DOHH2 (cell line): ENCODE results near the gene SLCO3A1.

Experiments
- H3F3A ChIP-seq: fragments of 200-600 bp; sonication (generic), shearing (Covaris generic); 2 replicates; pipeline ENCODE4 v1.6.0; 2016; ENCODE audit warnings: antibody characterized with exemption, mild to moderate bottlenecking; ENCODE audit not compliant: control insufficient read depth, insufficient read depth
- H3K27ac ChIP-seq: fragments of 200-600 bp; sonication (generic); 2 replicates; pipeline ENCODE4 v1.5.1; 2014; ENCODE audit warnings: low read depth, mild to moderate bottlenecking, low read length, moderate library complexity
- H3K27me3 ChIP-seq: fragments of 200-600 bp; sonication (generic); 2 replicates; pipeline ENCODE4 v1.6.1; 2014; ENCODE audit warnings: mild to moderate bottlenecking, low read length, mixed read lengths; ENCODE audit not compliant: control insufficient read depth
- H3K36me3 ChIP-seq: fragments of 200-600 bp; sonication (generic); 2 replicates; pipeline ENCODE4 v1.6.1; 2014; ENCODE audit warnings: mild to moderate bottlenecking, low read length, moderate library complexity, mixed read lengths; ENCODE audit not compliant: control insufficient read depth
- H3K4me1 ChIP-seq: fragments of 200-600 bp; sonication (generic); 2 replicates; pipeline ENCODE4 v1.6.1; 2014; ENCODE audit warnings: mild to moderate bottlenecking, low read length, mixed read lengths; ENCODE audit not compliant: control insufficient read depth
- H3K4me2 ChIP-seq: fragments of 200-600 bp; sonication (generic); 2 replicates; pipeline ENCODE4 v1.6.0; 2014; ENCODE audit warnings: mild to moderate bottlenecking, low read length, moderate library complexity
- H3K4me3 ChIP-seq: fragments of 200-600 bp; sonication (generic); 2 replicates; pipeline ENCODE4 v1.5.1; 2014; ENCODE audit warnings: mild to moderate bottlenecking, low read length, mixed read lengths
- H3K79me2 ChIP-seq: fragments of 200-600 bp; sonication (generic); 2 replicates; pipeline ENCODE4 v1.6.1; 2014; ENCODE audit warnings: mild to moderate bottlenecking, low read length, mixed read lengths; ENCODE audit not compliant: control insufficient read depth
- H3K9me2 ChIP-seq: fragments of 200-600 bp; sonication (generic); replicated peaks from 2 replicates; pipeline ENCODE4 v1.6.1; 2014; ENCODE audit warnings: mild to moderate bottlenecking, low read length, mixed read lengths; ENCODE audit not compliant: control insufficient read depth
- H3K9me3 ChIP-seq: fragments of 200-600 bp; sonication (generic); 2 replicates; pipeline ENCODE4 v1.6.1; 2014; ENCODE audit warnings: antibody characterized with exemption, low read length, mixed read lengths; ENCODE audit not compliant: control insufficient read depth, insufficient read depth
- H4K20me1 ChIP-seq: fragments of 200-600 bp; sonication (generic); 2 replicates; pipeline ENCODE4 v1.6.0; 2014; ENCODE audit warnings: low read depth, mild to moderate bottlenecking, antibody characterized with exemption, low read length, moderate library complexity; ENCODE audit not compliant: control insufficient read depth, insufficient read depth
- CTCF ChIP-seq: fragments of 200-600 bp; sonication (generic); IDR thresholded peaks from one replicate; pipeline ENCODE4 v1.5.1; 2014; ENCODE audit warnings: antibody characterized with exemption, mild to moderate bottlenecking, low read depth, low read length; ENCODE audit not compliant: poor library complexity, severe bottlenecking
- EZH2phosphoT487 ChIP-seq: fragments of 200-600 bp; sonication (generic); IDR thresholded peaks from 2 replicates; pipeline ENCODE4 v1.6.1; 2017; ENCODE audit warnings: borderline replicate concordance, mild to moderate bottlenecking, antibody characterized with exemption, low read length, moderate library complexity, mixed read lengths

SLCO3A1 gene

DNA sequence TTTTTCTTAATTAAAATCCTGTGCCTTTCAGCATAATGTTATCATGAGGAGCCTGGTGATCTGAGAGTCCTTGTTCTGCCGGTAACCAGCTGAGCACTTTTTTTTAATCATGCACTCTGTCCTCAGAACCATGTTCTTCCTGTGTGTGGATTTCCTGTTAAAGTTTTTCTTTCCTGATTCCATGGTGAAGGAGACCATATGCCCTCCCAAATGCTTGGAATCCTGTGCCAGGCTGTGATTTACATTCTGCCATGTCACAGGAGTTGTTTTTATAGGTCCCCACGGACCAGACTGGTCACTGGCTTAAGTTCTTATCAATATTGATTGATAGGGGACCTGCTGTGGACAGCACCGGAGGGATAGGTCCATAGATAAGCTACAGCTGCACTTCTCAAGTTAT, 257.8 kb downstream of the SLCO3A1 start:
- H3K9me3 ChIP-seq, result no peaks in the 10 kb centered on the region
- H3K9me2 ChIP-seq, result no peaks in the 10 kb centered on the region
- H3K4me1 ChIP-seq, result no peaks in the 10 kb centered on the region
- TF ChIP-seq CTCF, result no peak
- H3K4me2 ChIP-seq, result no peak overlapping the region
- H3F3A ChIP-seq, result no peaks in the 10 kb centered on the region
- H4K20me1 ChIP-seq, result no peaks in the 10 kb centered on the region
- H3K4me3 ChIP-seq, result no peak overlapping the region
- H3K27me3 ChIP-seq, result no peaks in the 10 kb centered on the region
- no peaks in the 10 kb centered on the region for H3K79me2 ChIP-seq
- H3K36me3 ChIP-seq, result no peaks in the 10 kb centered on the region
- no peak overlapping the region for H3K27ac ChIP-seq

DNA sequence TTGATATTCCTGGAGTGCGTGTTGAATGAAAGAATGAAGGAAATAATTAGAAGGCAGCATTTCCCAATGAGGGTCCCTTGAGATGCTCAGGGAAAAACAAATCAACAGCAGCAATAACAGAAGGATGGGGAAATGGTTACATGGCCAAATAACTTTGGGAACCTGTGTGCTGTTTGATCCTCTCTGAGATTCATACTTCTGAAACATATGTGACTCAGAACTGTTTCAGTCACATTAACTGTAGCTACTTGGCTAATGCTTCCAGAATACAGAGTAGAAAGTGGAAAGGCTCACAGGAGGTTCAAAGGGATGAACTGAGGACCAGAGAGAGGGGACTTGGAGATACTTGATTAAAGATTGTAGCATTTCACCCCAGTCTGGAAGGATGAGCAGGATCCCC, 258.2 kb downstream of the SLCO3A1 start:
- Histone ChIP-seq H3K27ac (no peak overlapping the region), H3F3A (no peaks in the 10 kb centered on the region)

DNA sequence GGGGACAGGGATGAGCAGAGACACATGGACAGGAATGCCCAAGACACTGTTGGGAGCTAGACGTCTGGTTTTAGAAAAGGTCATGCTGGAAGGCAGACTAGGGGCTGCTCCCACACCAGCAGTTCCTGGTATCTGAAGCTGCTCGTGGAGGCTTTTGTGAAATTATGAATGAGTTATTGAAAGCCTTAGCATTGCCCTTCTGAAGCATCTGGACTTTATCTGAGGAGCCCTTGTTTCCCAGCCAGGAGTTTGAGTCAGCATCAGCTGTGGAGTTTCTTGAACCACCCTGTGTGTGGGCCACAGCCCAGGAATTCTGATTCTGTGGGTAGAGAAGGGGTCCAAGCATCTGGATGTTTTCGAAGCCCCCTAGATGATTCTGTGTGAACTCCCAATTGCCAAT, 258.7 kb downstream of the SLCO3A1 start:
- Histone ChIP-seq H4K20me1 (no peaks in the 10 kb centered on the region), H3K36me3 (no peaks in the 10 kb centered on the region), H3K4me1 (no peaks in the 10 kb centered on the region), H3F3A (no peaks in the 10 kb centered on the region), H3K79me2 (no peaks in the 10 kb centered on the region), H3K9me2 (no peaks in the 10 kb centered on the region), H3K27me3 (no peaks in the 10 kb centered on the region), H3K4me2 (no peak overlapping the region), H3K9me3 (no peaks in the 10 kb centered on the region), H3K4me3 (no peak overlapping the region), H3K27ac (no peak overlapping the region)
- no peak for TF ChIP-seq CTCF
- TF ChIP-seq EZH2phosphoT487, result no peak

More for the DNA sequence above, 258.2 kb downstream of the SLCO3A1 start:
- H3K4me1 ChIP-seq, result no peaks in the 10 kb centered on the region
- H4K20me1 ChIP-seq, result no peaks in the 10 kb centered on the region
- TF ChIP-seq CTCF (no peak), EZH2phosphoT487 (no peak)
- no peak overlapping the region for H3K4me3 ChIP-seq
- no peaks in the 10 kb centered on the region for H3K36me3 ChIP-seq
- H3K79me2 ChIP-seq, result no peaks in the 10 kb centered on the region
- no peaks in the 10 kb centered on the region for H3K27me3 ChIP-seq
- H3K9me3 ChIP-seq, result no peaks in the 10 kb centered on the region
- H3K9me2 ChIP-seq, result no peaks in the 10 kb centered on the region
- no peak overlapping the region for H3K4me2 ChIP-seq

- TF ChIP-seq EZH2phosphoT487 (no peak), CTCF (no peak)
- Histone ChIP-seq H3K4me2 (no peak overlapping the region), H3K79me2 (no peaks in the 10 kb centered on the region)
Observed at GRCh38 chr15:92112711-92113110, 259.2 kb downstream of the SLCO3A1 start.

More at GRCh38 chr15:92112711-92113110, 259.2 kb downstream of the SLCO3A1 start:
- Histone ChIP-seq H3K4me1 (no peaks in the 10 kb centered on the region), H3K27me3 (no peaks in the 10 kb centered on the region), H3K9me3 (no peaks in the 10 kb centered on the region), H3F3A (no peaks in the 10 kb centered on the region), H3K36me3 (no peaks in the 10 kb centered on the region), H3K27ac (no peak overlapping the region), H3K4me3 (no peak overlapping the region), H4K20me1 (no peaks in the 10 kb centered on the region), H3K9me2 (no peaks in the 10 kb centered on the region)
